ENCODE data around the gene LMNA.

DNA sequence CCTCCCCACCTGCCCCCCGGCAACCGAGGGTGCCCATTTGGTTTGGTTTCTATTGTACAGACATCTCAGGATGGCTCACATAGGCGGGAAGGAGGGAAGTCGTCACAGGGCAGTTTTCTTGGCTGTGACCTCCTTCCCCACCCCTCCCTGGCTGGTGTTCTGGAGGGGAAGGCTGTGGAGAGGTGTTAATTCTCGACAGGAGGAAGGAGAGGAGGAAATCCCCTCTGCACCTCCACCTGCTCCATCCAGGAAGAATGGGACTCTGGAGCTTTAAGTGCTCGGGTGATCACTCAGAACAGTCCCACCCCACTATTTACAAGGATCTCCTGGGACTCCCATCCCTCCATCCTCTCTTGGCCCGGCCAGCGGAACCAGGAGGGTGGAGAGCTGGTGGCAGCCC lies 39.9 kb upstream of the LMNA start:
- TF ChIP-seq, protein P1, sequence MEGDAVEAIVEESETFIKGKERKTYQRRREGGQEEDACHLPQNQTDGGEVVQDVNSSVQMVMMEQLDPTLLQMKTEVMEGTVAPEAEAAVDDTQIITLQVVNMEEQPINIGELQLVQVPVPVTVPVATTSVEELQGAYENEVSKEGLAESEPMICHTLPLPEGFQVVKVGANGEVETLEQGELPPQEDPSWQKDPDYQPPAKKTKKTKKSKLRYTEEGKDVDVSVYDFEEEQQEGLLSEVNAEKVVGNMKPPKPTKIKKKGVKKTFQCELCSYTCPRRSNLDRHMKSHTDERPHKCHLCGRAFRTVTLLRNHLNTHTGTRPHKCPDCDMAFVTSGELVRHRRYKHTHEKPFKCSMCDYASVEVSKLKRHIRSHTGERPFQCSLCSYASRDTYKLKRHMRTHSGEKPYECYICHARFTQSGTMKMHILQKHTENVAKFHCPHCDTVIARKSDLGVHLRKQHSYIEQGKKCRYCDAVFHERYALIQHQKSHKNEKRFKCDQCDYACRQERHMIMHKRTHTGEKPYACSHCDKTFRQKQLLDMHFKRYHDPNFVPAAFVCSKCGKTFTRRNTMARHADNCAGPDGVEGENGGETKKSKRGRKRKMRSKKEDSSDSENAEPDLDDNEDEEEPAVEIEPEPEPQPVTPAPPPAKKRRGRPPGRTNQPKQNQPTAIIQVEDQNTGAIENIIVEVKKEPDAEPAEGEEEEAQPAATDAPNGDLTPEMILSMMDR (conservative IDR thresholded peaks at IDR 0.05; ENCODE audit: low read depth, low read length) = no peak
- TF ChIP-seq EZH2 (IDR thresholded peaks at IDR 0.05; ENCODE audit: borderline replicate concordance, low read depth, low read length, poor library complexity, severe bottlenecking) = no peak

Measured in A673 (cell line).